GM19099 (cell line): ENCODE results near the gene CADM3.

Source experiments
- POLR2A ChIP-seq: IDR thresholded peaks from 3 replicates; pipeline ENCODE4 v1.6.1; 2011; ENCODE audit warnings: low read depth; ENCODE audit not compliant: insufficient read length; ENCODE audit errors: extremely low read depth

CADM3 gene

GRCh38 chr1:159211331-159212136 lies 40.1 kb downstream of the CADM3 start:
- no peak for TF ChIP-seq POLR2A

GRCh38 chr1:159212596-159212995 lies 41.2 kb downstream of the CADM3 start:
- no peak for TF ChIP-seq POLR2A

- no peak for TF ChIP-seq POLR2A
These were observed 42.8 kb downstream of the CADM3 start for GRCh38 chr1:159214149-159214760.

GRCh38 chr1:159218649-159219636 lies 47.5 kb downstream of the CADM3 start:
- TF ChIP-seq POLR2A, result no peak

GRCh38 chr1:159222075-159222865 lies 50.9 kb downstream of the CADM3 start:
- no peak for TF ChIP-seq POLR2A

GRCh38 chr1:159223004-159223403 lies 51.6 kb downstream of the CADM3 start:
- TF ChIP-seq POLR2A, result no peak

GRCh38 chr1:159228554-159228953 lies 57.1 kb downstream of the CADM3 start:
- TF ChIP-seq POLR2A, result no peak

GRCh38 chr1:159229260-159229885 lies 58.0 kb downstream of the CADM3 start:
- TF ChIP-seq POLR2A, result no peak

GRCh38 chr1:159229896-159230295 lies 58.5 kb downstream of the CADM3 start:
- TF ChIP-seq POLR2A, result no peak

- no peak for TF ChIP-seq POLR2A
These were observed 68.3 kb downstream of the CADM3 start for GRCh38 chr1:159239551-159240220.

GRCh38 chr1:159247266-159247665 lies 75.9 kb downstream of the CADM3 start:
- no peak for TF ChIP-seq POLR2A

GRCh38 chr1:159248311-159248710 lies 76.9 kb downstream of the CADM3 start:
- TF ChIP-seq POLR2A, result no peak

- TF ChIP-seq POLR2A, result no peak
These were observed 79.3 kb downstream of the CADM3 start for GRCh38 chr1:159250638-159251216.
